Measurements from ENCODE around the gene SNTG2. TPM values are rescaled to one million over a fixed set of nuclear protein-coding genes. Genes with fewer than 3 reads are reported as not detected.

The SNTG2 gene
- total RNA-seq, 4 donors from 2014 or later: 1.9 to 14.0 (median 6.7) TPM

DNA sequence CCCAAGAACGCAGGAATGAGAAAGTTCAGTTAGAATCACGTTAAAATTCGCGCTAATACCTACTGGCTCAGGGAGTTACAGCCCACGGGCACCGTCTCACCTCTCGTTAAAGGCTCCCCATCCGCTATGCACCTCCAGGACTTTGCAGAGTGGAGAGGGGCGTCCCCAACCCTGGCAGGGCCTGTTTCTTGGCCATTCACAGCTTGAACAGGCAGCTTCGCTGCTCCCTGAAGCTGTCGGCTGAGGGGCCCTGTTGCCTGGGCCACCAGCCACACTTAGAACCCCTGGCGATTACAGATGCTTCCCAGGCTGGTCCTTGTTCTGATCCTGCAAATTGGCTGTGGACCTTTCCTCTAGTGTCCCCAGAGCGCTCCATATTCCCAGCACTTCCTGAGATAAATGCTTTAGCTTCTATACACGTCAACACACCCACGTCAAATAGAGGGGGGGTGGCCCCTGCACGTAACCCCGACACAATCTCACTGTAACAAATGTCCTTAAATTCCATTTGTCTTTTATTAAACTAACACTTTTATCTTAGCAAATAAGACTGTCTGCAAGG is 16.8 kb upstream of the SNTG2 start:
- ATAC-seq (ENCODE audit: low FRiP score): no peak
- TF ChIP-seq, protein P1, sequence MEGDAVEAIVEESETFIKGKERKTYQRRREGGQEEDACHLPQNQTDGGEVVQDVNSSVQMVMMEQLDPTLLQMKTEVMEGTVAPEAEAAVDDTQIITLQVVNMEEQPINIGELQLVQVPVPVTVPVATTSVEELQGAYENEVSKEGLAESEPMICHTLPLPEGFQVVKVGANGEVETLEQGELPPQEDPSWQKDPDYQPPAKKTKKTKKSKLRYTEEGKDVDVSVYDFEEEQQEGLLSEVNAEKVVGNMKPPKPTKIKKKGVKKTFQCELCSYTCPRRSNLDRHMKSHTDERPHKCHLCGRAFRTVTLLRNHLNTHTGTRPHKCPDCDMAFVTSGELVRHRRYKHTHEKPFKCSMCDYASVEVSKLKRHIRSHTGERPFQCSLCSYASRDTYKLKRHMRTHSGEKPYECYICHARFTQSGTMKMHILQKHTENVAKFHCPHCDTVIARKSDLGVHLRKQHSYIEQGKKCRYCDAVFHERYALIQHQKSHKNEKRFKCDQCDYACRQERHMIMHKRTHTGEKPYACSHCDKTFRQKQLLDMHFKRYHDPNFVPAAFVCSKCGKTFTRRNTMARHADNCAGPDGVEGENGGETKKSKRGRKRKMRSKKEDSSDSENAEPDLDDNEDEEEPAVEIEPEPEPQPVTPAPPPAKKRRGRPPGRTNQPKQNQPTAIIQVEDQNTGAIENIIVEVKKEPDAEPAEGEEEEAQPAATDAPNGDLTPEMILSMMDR (IDR thresholded peaks at IDR 0.05): no peak
- DNase-seq (ENCODE audit: low spot score): no peak

DNA sequence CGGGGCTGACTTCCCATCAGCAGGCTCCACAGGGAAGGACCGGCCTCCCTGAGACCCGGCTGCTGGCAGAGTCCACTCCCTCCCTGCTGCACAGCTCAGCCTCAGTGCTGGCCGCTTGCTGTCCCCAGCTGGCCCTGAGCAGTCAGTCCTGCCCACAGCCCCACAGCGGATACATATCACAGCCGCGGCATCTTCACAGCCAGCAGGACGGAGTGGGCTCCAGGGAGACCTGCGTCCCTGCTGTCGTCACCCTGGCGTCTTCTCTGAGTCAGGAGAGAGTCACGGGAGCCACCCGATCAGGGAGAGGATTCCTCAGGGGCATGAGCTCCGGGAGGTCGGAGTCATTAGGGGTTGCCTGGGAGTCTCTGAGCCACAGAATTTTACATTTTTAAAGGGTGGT is 13.1 kb upstream of the SNTG2 start:
- ATAC-seq (ENCODE audit: low FRiP score) (no peak), DNase-seq (ENCODE audit: low spot score) (no peak)
- TF ChIP-seq, protein P1 (IDR thresholded peaks at IDR 0.05): no peak

DNA sequence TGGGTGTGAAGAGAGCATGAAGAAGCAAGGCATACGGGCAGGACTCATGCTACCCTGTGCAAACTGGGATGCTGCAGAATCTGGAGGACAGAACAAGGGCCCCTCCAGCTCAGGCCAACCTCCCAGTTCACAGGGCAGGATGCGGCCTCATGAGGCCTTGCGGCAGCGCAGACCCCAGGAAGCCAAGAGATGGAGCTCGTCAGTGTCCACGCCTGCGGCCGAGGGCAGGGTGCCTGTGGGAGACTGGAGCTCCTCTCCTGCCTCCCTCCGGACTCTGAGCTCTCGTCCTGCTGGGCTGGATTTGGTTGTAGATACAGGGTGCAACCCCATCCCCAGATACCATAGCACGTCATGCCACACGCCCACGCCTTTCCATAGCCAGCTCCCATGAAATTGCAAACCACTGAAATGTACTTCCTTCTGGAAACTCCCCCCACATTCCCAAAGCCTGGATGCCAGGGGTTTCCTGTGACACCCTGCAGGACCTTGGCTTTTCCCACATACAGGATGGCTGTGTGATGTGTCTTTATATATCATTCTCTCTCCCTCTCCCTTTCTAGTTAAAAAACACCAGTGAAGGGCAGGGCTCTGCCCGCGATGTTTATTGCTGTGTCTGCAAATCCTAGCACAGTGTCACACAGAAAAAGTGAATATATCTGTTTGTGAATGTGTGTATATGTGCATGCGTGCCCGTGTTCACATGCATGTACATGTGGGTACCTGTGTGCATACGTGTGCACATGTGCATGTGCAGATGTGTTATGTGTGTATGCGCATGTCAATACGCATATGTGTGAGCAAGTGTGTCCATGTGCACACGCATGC is 12.3 kb upstream of the SNTG2 start:
- TF ChIP-seq, protein P1 (IDR thresholded peaks at IDR 0.05): no peak
- ATAC-seq (ENCODE audit: low FRiP score) (no peak), DNase-seq (ENCODE audit: low spot score) (no peak)

DNA sequence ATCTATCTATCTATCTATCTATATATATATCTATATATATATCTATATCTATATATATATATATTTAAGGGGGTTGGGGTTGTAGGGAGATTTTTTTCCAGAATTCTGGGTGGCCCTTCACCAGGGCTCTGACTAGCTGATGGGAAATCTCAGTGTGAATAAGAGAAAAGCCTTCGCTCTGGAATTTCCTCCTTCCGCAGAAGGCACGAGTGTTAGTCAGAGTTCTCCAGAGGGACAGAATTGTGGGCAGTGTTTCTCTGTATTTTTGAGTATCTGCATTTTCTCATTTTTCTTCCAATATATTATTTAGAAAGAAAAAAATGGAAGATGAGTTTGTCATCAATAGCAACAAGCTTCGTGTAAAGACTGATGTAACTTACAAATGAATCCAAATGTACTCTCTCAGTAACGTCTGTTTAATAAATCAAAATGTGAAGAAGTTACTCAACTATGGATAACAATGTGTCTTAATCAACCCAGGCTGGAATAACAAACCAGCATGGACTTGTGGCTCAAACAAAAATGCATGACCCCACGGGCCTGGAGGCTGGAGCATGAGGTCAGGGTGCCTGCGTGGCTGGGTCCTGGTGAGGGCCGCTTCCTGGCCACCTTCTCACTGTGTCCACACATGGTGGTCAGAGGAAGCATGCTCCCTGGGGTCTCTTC is 10.6 kb upstream of the SNTG2 start:
- ATAC-seq (ENCODE audit: low FRiP score): no peak
- TF ChIP-seq, protein P1 (IDR thresholded peaks at IDR 0.05): no peak
- DNase-seq (ENCODE audit: low spot score): no peak

DNA sequence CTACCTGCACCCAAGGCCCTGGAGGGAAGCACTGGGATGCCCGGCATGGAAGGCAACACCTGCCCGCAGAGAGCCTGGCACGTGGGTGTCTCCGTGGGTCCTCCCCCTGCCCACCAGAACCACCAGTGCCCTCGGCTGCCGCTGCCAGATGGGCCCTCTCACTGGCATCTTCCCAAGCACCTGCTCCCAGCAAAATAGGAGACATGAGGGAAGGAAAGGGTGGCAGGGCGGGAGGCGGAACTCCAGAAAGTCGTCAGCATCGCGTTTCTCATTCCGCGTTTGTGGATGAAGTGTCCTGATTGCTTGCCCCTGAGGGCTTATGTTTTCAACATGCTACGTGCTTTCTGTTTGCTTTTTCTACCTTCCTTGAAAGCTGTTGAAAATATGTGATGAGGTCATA is 8.8 kb upstream of the SNTG2 start:
- ATAC-seq (ENCODE audit: low FRiP score): no peak
- DNase-seq (ENCODE audit: low spot score): no peak
- TF ChIP-seq, protein P1 (IDR thresholded peaks at IDR 0.05): no peak

DNA sequence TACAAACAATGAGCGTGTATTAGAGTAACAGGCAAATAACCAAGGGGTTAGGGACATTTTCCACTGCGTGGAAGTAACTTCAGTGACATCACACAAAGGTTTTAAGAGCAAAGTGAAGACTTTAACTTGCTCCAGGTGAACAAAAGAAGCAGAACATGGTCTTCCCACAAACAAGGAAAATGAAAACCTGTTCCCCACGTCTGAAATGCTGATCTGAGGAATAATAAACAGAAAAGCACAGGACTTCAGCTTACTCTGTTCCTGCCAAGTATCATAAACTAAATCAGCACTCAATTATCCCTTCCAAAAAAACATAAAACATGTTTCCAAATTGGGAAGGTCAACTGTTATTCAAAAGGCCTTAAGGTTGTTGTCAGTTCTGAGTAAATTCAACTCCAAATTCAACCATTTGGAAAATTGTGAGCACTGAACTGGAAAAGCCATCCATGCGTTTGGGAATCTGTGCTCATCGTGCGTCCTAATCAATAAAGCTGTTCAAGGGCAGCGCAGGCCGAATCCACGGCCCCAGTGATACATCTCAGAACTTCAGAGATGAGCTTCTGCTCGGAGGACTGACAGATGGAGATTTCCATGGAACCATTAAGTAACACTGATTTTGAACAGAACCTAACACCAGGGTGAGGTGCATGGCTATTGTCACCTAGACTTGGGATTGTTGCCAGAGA is 7.7 kb upstream of the SNTG2 start:
- DNase-seq (ENCODE audit: low spot score) (no peak), ATAC-seq (ENCODE audit: low FRiP score) (no peak)
- TF ChIP-seq, protein P1 (IDR thresholded peaks at IDR 0.05): no peak

All from omental fat pad (tissue), 4 donors.